Measurements from ENCODE around the gene PTEN. TPM values are rescaled to one million over a fixed set of nuclear protein-coding genes. Genes with fewer than 3 reads are reported as not detected.

Gene PTEN
- total and polyA plus RNA-seq, 2 experiments from 2014 or later = 30.4 to 66.1 TPM

DNA sequence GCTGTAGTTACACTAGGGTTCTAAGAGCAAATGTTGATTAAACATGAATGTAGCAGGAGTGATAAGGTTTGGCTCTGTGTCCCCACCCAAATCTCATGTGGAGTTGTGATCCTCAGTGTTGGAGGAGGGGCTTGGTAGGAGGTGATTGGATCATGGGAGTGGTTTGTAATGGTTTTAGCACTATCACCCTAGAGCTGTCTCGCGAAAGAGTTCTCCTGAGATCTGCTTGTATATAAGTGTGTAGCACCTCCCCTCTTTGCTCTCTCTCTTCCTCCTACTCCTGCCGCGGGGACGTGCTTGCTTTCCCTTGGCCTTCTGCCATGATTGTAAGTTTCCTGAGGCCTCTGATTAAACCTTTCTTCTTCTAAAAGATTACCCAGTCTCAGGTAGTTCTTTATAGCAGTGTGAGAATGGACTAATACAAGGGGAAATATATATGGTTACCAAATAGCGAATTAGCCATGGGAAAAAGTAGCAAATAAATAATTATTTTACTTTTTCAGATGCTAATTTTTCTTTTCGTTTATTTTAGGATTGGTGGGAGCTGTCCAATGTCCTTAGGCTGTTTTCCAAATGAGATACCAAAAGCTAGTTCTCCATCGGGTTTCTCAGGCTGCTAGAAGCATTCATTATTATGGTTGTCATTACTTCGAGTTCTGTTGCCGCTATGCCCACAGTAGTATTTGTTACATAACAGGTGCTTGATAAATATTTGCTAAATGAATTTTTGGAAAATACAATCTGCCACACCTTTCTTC lies 58.7 kb downstream of the PTEN start:
- Histone ChIP-seq H3K9me3 (ENCODE audit: low read depth) (no peaks in the 10 kb centered on the region), H3K4me1 (ENCODE audit: low read depth) (peaks cover 8% of the 10 kb centered on the region), H3K4me3 (no peak overlapping the region), H3K27me3 (no peaks in the 10 kb centered on the region), H3K36me3 (no peaks in the 10 kb centered on the region), H3K27ac (no peak overlapping the region)
- TF ChIP-seq, protein P1, sequence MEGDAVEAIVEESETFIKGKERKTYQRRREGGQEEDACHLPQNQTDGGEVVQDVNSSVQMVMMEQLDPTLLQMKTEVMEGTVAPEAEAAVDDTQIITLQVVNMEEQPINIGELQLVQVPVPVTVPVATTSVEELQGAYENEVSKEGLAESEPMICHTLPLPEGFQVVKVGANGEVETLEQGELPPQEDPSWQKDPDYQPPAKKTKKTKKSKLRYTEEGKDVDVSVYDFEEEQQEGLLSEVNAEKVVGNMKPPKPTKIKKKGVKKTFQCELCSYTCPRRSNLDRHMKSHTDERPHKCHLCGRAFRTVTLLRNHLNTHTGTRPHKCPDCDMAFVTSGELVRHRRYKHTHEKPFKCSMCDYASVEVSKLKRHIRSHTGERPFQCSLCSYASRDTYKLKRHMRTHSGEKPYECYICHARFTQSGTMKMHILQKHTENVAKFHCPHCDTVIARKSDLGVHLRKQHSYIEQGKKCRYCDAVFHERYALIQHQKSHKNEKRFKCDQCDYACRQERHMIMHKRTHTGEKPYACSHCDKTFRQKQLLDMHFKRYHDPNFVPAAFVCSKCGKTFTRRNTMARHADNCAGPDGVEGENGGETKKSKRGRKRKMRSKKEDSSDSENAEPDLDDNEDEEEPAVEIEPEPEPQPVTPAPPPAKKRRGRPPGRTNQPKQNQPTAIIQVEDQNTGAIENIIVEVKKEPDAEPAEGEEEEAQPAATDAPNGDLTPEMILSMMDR (IDR thresholded peaks at IDR 0.05; ENCODE audit: low read depth, low read length) = no peak
- DNase-seq (ENCODE audit: low read depth in 1 of 2, low spot score in 1 of 2) = no peak

DNA sequence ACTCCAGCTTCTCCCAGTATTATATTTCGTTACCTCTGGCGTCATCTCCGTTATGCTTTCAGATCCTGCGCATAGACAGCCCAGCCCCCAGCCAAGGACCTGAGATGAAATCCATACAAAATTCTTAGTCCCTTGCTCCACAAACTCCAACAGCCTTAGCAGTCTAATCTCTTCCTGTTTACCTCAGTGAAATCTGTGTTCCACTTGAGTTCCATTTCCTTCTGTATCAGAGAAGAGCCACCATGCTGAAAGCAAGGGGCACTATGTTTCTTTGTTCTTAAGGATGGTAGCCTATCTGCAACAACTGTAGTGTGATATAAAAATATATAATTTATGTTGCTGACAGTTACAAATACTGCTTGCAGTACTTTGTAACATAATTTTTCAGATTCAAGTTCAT lies 59.8 kb downstream of the PTEN start:
- Histone ChIP-seq H3K27ac (no peak overlapping the region), H3K9me3 (ENCODE audit: low read depth) (no peaks in the 10 kb centered on the region), H3K27me3 (no peaks in the 10 kb centered on the region), H3K36me3 (no peaks in the 10 kb centered on the region), H3K4me1 (ENCODE audit: low read depth) (peaks cover 8% of the 10 kb centered on the region), H3K4me3 (no peak overlapping the region)
- DNase-seq (ENCODE audit: low read depth in 1 of 2, low spot score in 1 of 2) = no peak
- TF ChIP-seq, protein P1 (IDR thresholded peaks at IDR 0.05; ENCODE audit: low read depth, low read length) = no peak

DNA sequence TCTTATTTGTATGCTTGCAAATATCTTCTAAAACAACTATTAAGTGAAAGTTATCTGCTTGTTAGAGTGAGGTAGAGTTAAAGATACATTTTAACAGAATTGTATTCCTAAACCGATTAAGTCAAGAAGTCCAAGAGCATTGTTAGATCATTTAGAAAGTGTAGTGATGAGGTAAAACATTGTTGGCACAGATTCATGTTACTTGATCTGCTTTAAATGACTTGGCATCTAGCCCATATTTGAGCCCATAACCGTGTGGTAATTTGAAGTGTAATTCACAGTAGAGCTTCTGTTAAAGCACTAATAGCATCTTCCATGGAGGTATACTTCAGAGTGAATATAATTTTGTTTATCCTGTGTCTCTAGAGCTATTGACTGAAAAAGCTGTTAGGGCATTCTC lies 62.1 kb downstream of the PTEN start:
- Histone ChIP-seq H3K36me3 (no peaks in the 10 kb centered on the region), H3K4me1 (ENCODE audit: low read depth) (peaks cover 11% of the 10 kb centered on the region), H3K9me3 (ENCODE audit: low read depth) (no peaks in the 10 kb centered on the region), H3K27me3 (no peaks in the 10 kb centered on the region), H3K4me3 (no peak overlapping the region), H3K27ac (peak overlapping the region; percentile 35)
- TF ChIP-seq, protein P1 (IDR thresholded peaks at IDR 0.05; ENCODE audit: low read depth, low read length) = no peak
- DNase-seq (ENCODE audit: low read depth in 1 of 2, low spot score in 1 of 2) = peak in 1 of 2 donors; percentile 55

DNA sequence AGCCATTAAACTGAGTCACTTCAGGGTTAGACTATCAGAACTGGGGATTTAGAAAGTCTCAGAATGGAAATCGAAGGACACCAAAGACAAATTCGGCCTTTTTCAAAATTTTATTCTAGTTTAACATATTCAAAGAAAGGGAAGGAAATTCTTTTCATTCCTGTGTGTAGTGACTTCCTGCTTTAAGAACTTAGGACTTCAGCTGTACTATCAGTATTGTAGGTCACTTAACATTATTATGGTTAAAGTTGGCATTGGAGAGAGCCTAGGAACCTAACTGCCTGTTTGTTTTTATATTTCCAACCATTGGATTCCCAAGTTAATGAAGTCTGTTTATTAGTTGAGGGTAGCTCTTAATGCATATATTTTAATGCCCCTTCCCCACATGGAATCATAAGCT lies 63.7 kb downstream of the PTEN start:
- Histone ChIP-seq H3K9me3 (ENCODE audit: low read depth) (no peaks in the 10 kb centered on the region), H3K4me1 (ENCODE audit: low read depth) (peaks cover 22% of the 10 kb centered on the region), H3K36me3 (no peaks in the 10 kb centered on the region), H3K27me3 (no peaks in the 10 kb centered on the region), H3K27ac (peak overlapping the region; percentile 11), H3K4me3 (no peak overlapping the region)
- peak in 1 of 2 donors; percentile 60 for DNase-seq (ENCODE audit: low read depth in 1 of 2, low spot score in 1 of 2)
- TF ChIP-seq, protein P1 (IDR thresholded peaks at IDR 0.05; ENCODE audit: low read depth, low read length) = no peak

DNA sequence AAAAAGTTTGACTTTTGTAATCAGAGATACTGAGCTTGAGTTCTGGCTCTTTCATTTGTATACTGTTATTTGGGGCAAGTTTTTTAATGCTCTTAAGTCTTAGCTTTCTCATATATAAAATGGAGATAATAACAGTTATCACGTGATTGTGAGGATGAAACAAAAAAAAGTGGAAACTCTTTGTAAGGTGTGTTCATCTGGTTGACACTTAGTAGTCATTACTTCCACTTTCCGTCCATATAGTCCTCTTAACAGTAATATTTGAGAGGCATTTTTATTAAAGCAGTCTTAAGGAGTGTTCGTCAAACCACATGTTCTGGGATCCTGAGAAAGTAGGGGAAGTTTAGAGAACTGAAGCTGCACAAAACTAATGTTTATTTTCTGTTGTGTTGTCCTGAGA lies 65.6 kb downstream of the PTEN start:
- Histone ChIP-seq H3K4me3 (no peak overlapping the region), H3K9me3 (ENCODE audit: low read depth) (no peaks in the 10 kb centered on the region), H3K27me3 (no peaks in the 10 kb centered on the region), H3K4me1 (ENCODE audit: low read depth) (peaks cover 22% of the 10 kb centered on the region), H3K36me3 (peaks cover 8% of the 10 kb centered on the region), H3K27ac (no peak overlapping the region)
- DNase-seq (ENCODE audit: low read depth in 1 of 2, low spot score in 1 of 2) = no peak
- TF ChIP-seq, protein P1 (IDR thresholded peaks at IDR 0.05; ENCODE audit: low read depth, low read length) = no peak
